ENCODE data around the gene SMCP.

The SMCP gene

GRCh38 chr1:152861374-152861773, 16.7 kb upstream of the SMCP start:
- no peak for TF ChIP-seq CTCF (IDR thresholded peaks at IDR 0.05; ENCODE audit: low read depth, low read length, missing control alignments)
- no peak overlapping the region for H3K4me3 ChIP-seq (replicated peaks; ENCODE audit: low read depth, low read length)
- no peak for DNase-seq (ENCODE audit: extremely low read depth, low read depth)

- H3K4me3 ChIP-seq (replicated peaks; ENCODE audit: low read depth, low read length): no peak overlapping the region
- no peak for DNase-seq (ENCODE audit: extremely low read depth, low read depth)
- TF ChIP-seq CTCF (IDR thresholded peaks at IDR 0.05; ENCODE audit: low read depth, low read length, missing control alignments): no peak
Measured at GRCh38 chr1:152864443-152864842, 13.7 kb upstream of the SMCP start.

GRCh38 chr1:152866321-152866720, 11.8 kb upstream of the SMCP start:
- TF ChIP-seq CTCF (IDR thresholded peaks at IDR 0.05; ENCODE audit: low read depth, low read length, missing control alignments): no peak
- DNase-seq (ENCODE audit: extremely low read depth, low read depth): no peak
- H3K4me3 ChIP-seq (replicated peaks; ENCODE audit: low read depth, low read length): no peak overlapping the region

- peak; percentile 26 for DNase-seq (ENCODE audit: extremely low read depth, low read depth)
- TF ChIP-seq CTCF (IDR thresholded peaks at IDR 0.05; ENCODE audit: low read depth, low read length, missing control alignments): peak; percentile 76
Measured at GRCh38 chr1:152869808-152870419, 8.2 kb upstream of the SMCP start.

GRCh38 chr1:152870831-152871730, 7.0 kb upstream of the SMCP start:
- TF ChIP-seq CTCF (IDR thresholded peaks at IDR 0.05; ENCODE audit: low read depth, low read length, missing control alignments): no peak
- no peak overlapping the region for H3K4me3 ChIP-seq (replicated peaks; ENCODE audit: low read depth, low read length)
- DNase-seq (ENCODE audit: extremely low read depth, low read depth): no peak

More at GRCh38 chr1:152869808-152870419, 8.2 kb upstream of the SMCP start:
- H3K4me3 ChIP-seq (replicated peaks; ENCODE audit: low read depth, low read length): no peak overlapping the region

- no peak for DNase-seq (ENCODE audit: extremely low read depth, low read depth)
Measured at GRCh38 chr1:152871731-152872126, 6.4 kb upstream of the SMCP start.

More at GRCh38 chr1:152871731-152872126, 6.4 kb upstream of the SMCP start:
- H3K4me3 ChIP-seq (replicated peaks; ENCODE audit: low read depth, low read length): no peak overlapping the region
- no peak for TF ChIP-seq CTCF (IDR thresholded peaks at IDR 0.05; ENCODE audit: low read depth, low read length, missing control alignments)

Measured in HFF-Myc (cell line).